Activated CD4-positive, alpha-beta memory T cell treated with anti-CD3 and anti-CD28 coated beads, Interleukin-2, amount 10 ng/mL, durations not matched to agents 7 days and 5 days (primary cell): ENCODE data around the gene TDG. TPM values are rescaled to one million over a fixed set of nuclear protein-coding genes. Genes with fewer than 3 reads are reported as not detected.

Experiments
- total RNA-seq, 2 experiments: library from RNA; stranded (reverse); gene quantifications; one replicate each; pipeline ENCODE4 v1.2.3, GENCODE V29; 2021

Gene TDG
- total RNA-seq, 2 experiments from 2014 or later = 33.0 to 34.4 TPM

Other genes with a start within 250 kb of the TDG start
- gene NT5DC3, start 124.6 kb upstream of the TDG start, total RNA-seq = 1 to 10 TPM; 3.2 to 3.4 TPM
- 100 to 1,000 TPM; 375 to 378 TPM for gene HSP90B1, start 35.5 kb upstream of the TDG start, total RNA-seq
- not detected for gene GLT8D2, start 84.3 kb downstream of the TDG start, total RNA-seq
- 10 to 100 TPM; 15.8 to 17.7 TPM for gene HCFC2, start 98.7 kb downstream of the TDG start, total RNA-seq
- gene NFYB, start 172.3 kb downstream of the TDG start, total RNA-seq = 10 to 100 TPM; 22.3 to 22.7 TPM
- 100 to 1,000 TPM; 108 to 112 TPM for gene TXNRD1, start 249.9 kb downstream of the TDG start, total RNA-seq